Right lobe of liver (tissue), 6 donors: Measurements from ENCODE around the gene EXOC3. TPM values are rescaled to one million over a fixed set of nuclear protein-coding genes. Genes with fewer than 3 reads are reported as not detected.

ENCODE experiments used
- ATAC-seq, 4 donors: fragments of 200-7000 bp; cut with Tn5 transposase; one replicate each; pipeline ENCODE4 v1.9.1; 2020; ENCODE audit warnings: mild to moderate bottlenecking in 4 of 4, moderate library complexity in 4 of 4
- DNase-seq, 3 donors: peaks; one replicate each; pipeline ENCODE4 v3.0.0-alpha.2; 2020
- H3K27ac ChIP-seq, 3 donors: fragments of 200-600 bp; one replicate each; pipeline ENCODE4 v1.8.0; 2022
- H3K27me3 ChIP-seq, 2 donors: fragments of 200-600 bp; one replicate each; pipeline ENCODE4 v1.8.0; 2022
- H3K36me3 ChIP-seq, 4 donors: fragments of 200-600 bp; sonication (generic) in 1 of 4; one replicate each; pipeline versions ENCODE4 v1.5.1 to v1.8.0; 2017 to 2022; ENCODE audit warnings: control low read depth in 1 of 4
- H3K4me1 ChIP-seq, 4 donors: fragments of 200-600 bp; sonication (generic) in 1 of 4; one replicate each; pipeline versions ENCODE4 v1.5.1 to v1.8.0; 2017 to 2022; ENCODE audit warnings: control low read depth in 1 of 4
- H3K4me3 ChIP-seq, 3 donors: fragments of 200-600 bp; one replicate each; pipeline ENCODE4 v1.8.0; 2022
- H3K9me3 ChIP-seq, 4 donors: fragments of 200-600 bp; sonication (generic) in 1 of 4; one replicate each; pipeline versions ENCODE4 v1.5.1 to v1.8.0; 2017 to 2022; ENCODE audit warnings: control low read depth in 1 of 4
- POLR2A ChIP-seq: fragments of 450-650 bp; IDR thresholded peaks from one replicate; pipeline ENCODE4 v1.6.1; 2017; ENCODE audit warnings: antibody characterized with exemption, mild to moderate bottlenecking
- WGBS: methylation state at CpG from one replicate; pipeline ENCODE4 v1.1.6; 2018; ENCODE audit warnings: low coverage, low lambda C conversion rate; ENCODE audit not compliant: insufficient coverage; ENCODE audit errors: missing lambda C conversion rate; 5-methylcytosine and 5-hydroxymethylcytosine counted together
- intact Hi-C, 2 donors: fragments of 100-400 bp; cut with DNase I; formaldehyde crosslinking; loops; one replicate each; pipeline versions ENCODE4 v1.11.2 to v1.14.1; 2022
- total RNA-seq, 6 experiments: library from RNA; depleted of rRNA in 2 of 6; stranded (reverse); fragments of >200 nt in 2 of 6; fragmentation: NEBNext Ultra II Directional in 3 of 6; extraction: Animal tissue kit (Norgen Biotek cat#: 25700) in 3 of 6; gene quantifications; one replicate each; pipeline versions ENCODE4 v1.1.0 to v1.2.4, GENCODE V29; 2016 to 2023
- TF ChIP-seq, protein P1 (sequence below), 4 donors: fragments of 200-600 bp in 3 of 4; fragments of 450-650 bp in 1 of 4; IDR thresholded peaks; one replicate each; pipeline versions ENCODE4 v1.5.1 to v1.8.0; 2016 to 2022; ENCODE audit warnings: antibody characterized with exemption in 4 of 4, mild to moderate bottlenecking in 2 of 4
- donor health status: DM: no; HTN: yes; CAD: no.
- donor health status: DM: no; HTN: no; CAD: no.
- donor health status: DM: no; HTN: no; CAD: no.
- donor health status: DM: no; HTN: yes; CAD: no.
- donor health status: DM: no; HTN: yes; CAD: no.

Gene EXOC3
- total RNA-seq, 6 experiments from 2014 or later, result 14.6 to 24.3 (median 20.0) TPM

DNA sequence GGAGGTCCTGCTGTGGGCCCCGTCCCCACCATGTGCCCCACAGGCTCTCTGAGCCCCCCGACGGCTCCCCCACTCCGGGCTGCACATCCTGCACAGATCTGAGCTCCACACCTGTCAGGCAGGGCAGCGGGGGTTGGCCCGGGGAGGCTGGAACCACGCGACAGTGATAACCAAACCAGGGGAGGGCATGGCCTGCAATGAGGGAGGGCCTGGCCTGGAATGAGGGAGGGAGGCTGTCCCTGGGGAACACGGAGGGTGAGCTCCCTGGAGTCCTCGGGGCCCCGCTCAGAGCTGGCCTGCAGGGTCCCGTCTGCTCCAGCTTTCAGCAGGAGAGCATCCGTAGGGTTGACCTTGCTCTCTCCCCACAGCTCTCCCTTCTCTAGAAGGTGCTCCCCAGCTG, 50.8 kb downstream of the EXOC3 start:
- 4% methylated on average over 4 of the region's 13 CpGs for WGBS
- Histone ChIP-seq H3K4me3 (no peak overlapping the region), H3K4me1 (no peaks in the 10 kb centered on the region), H3K36me3 (no peaks in the 10 kb centered on the region), H3K27me3 (no peaks in the 10 kb centered on the region), H3K9me3 (no peaks in the 10 kb centered on the region), H3K27ac (no peak overlapping the region)
- TF ChIP-seq POLR2A, result no peak
- TF ChIP-seq, protein P1, sequence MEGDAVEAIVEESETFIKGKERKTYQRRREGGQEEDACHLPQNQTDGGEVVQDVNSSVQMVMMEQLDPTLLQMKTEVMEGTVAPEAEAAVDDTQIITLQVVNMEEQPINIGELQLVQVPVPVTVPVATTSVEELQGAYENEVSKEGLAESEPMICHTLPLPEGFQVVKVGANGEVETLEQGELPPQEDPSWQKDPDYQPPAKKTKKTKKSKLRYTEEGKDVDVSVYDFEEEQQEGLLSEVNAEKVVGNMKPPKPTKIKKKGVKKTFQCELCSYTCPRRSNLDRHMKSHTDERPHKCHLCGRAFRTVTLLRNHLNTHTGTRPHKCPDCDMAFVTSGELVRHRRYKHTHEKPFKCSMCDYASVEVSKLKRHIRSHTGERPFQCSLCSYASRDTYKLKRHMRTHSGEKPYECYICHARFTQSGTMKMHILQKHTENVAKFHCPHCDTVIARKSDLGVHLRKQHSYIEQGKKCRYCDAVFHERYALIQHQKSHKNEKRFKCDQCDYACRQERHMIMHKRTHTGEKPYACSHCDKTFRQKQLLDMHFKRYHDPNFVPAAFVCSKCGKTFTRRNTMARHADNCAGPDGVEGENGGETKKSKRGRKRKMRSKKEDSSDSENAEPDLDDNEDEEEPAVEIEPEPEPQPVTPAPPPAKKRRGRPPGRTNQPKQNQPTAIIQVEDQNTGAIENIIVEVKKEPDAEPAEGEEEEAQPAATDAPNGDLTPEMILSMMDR (IDR thresholded peaks at IDR 0.05), result no peak
- ATAC-seq (peak in 2 of 4 donors; percentile 7 to 30), DNase-seq (no peak)
- intact Hi-C loops, result no loop called here

DNA sequence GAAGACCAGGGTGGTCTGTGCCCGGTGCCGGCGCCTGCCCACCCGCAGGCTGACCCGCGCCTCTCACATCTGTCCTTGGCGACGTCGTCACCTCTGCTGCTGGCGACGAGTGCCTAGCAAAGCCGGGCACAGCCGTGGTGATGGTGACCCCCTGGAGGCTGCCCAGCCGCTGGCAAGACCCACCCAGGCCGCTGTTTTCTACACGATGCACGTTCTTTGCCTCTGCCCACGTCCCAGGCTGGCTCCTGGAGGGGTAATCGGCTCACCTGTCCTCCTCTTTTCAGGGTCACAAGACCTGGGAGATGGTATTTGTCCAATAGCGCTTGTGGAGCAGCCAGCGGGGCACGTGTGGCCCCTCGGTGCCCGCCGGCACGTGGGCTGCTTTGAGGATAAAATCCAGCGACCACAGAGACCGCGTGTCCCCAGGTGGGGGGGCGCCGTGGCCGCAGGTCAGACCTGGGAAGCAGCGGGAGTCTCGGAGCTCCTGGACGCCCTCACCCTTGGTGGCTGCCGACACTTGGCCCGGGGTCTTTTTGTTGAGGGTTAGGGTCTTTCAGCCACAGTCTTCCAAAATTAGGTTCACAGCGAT, 51.8 kb downstream of the EXOC3 start:
- Histone ChIP-seq H3K27ac (no peak overlapping the region), H3K4me3 (no peak overlapping the region), H3K27me3 (no peaks in the 10 kb centered on the region), H3K9me3 (no peaks in the 10 kb centered on the region), H3K4me1 (no peaks in the 10 kb centered on the region), H3K36me3 (no peaks in the 10 kb centered on the region)
- TF ChIP-seq POLR2A, result no peak
- TF ChIP-seq, protein P1 (IDR thresholded peaks at IDR 0.05), result no peak
- ATAC-seq, result no peak
- 80% methylated on average over 13 of the region's 38 CpGs for WGBS
- DNase-seq, result no peak
- intact Hi-C loops, result no loop called here

- 67% methylated on average over 3 of the region's 19 CpGs for WGBS
- ATAC-seq, result no peak
Observed at GRCh38 chr5:496028-496427, 53.1 kb downstream of the EXOC3 start.

DNA sequence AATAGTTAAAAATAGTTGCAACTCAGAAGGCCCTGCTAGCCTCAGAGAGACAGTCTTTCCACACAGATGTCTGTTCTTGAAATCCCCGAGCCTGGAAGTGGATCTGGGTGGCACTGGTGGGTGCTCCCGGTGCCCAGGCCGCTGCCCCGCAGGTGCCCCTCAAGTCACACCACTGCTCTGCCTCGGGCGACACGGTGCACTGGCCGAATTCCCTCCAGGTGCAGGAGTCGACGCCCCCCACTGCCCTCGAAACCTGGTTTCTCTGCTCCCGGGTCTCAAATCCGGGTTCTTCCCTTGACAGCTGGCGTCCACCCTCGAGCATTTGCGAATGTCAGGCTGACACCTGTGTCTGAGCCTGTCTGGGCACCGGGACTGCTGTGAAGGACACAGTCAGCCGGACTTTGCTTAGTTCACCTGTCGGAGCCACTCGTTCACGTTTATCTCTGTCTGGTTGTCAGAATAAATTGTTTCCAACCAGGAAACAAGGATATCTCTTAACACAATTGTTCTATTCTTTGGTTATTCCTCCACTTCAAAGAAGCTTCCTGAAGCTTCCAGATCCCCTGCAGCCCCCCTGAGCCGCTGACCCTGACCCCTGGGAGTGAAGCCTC, 54.2 kb downstream of the EXOC3 start:
- H3K36me3 ChIP-seq, result no peaks in the 10 kb centered on the region
- WGBS, result 62% methylated on average over 10 of the region's 22 CpGs
- no peak overlapping the region for H3K27ac ChIP-seq
- intact Hi-C loops, result no loop called here
- TF ChIP-seq POLR2A, result no peak
- TF ChIP-seq, protein P1 (IDR thresholded peaks at IDR 0.05), result no peak
- ATAC-seq, result no peak
- DNase-seq, result no peak
- H3K27me3 ChIP-seq, result no peaks in the 10 kb centered on the region
- no peak overlapping the region for H3K4me3 ChIP-seq
- no peaks in the 10 kb centered on the region for H3K9me3 ChIP-seq
- H3K4me1 ChIP-seq, result no peaks in the 10 kb centered on the region

More at GRCh38 chr5:496028-496427, 53.1 kb downstream of the EXOC3 start:
- Histone ChIP-seq H3K27me3 (no peaks in the 10 kb centered on the region), H3K4me3 (no peak overlapping the region), H3K4me1 (no peaks in the 10 kb centered on the region), H3K9me3 (no peaks in the 10 kb centered on the region), H3K36me3 (no peaks in the 10 kb centered on the region), H3K27ac (no peak overlapping the region)
- DNase-seq, result no peak
- intact Hi-C loops, result no loop called here
- TF ChIP-seq POLR2A, result no peak
- TF ChIP-seq, protein P1 (IDR thresholded peaks at IDR 0.05), result no peak
